Spleen (tissue), 7 donors: Measurements from ENCODE around the gene STRIT1.

Source experiments
- CTCF ChIP-seq, 11 experiments: fragments of 200-600 bp in 7 of 11; fragments of 450-650 bp in 4 of 11; sonication (generic) in 4 of 11; IDR thresholded peaks in 8 of 11; conservative IDR thresholded peaks in 3 of 11; 1 replicate in 7 of 11; 2 replicates in 4 of 11; pipeline versions ENCODE4 v1.4.0 to v1.8.0; 2016 to 2021; ENCODE audit warnings: antibody characterized with exemption in 11 of 11, inconsistent platforms in 4 of 11, mild to moderate bottlenecking in 1 of 11
- POLR2A ChIP-seq, 3 donors: fragments of 450-650 bp; IDR thresholded peaks; one replicate each; pipeline ENCODE4 v1.5.1; 2017; ENCODE audit warnings: antibody characterized with exemption in 3 of 3, mild to moderate bottlenecking in 1 of 3
- donor health status: DM: no; HTN: no; CAD: no; lungs with moderate emphysema.
- donor health status: DM: no; HTN: no; CAD: no.
- donor health status: DM: no; HTN: no; CAD: no.

DNA sequence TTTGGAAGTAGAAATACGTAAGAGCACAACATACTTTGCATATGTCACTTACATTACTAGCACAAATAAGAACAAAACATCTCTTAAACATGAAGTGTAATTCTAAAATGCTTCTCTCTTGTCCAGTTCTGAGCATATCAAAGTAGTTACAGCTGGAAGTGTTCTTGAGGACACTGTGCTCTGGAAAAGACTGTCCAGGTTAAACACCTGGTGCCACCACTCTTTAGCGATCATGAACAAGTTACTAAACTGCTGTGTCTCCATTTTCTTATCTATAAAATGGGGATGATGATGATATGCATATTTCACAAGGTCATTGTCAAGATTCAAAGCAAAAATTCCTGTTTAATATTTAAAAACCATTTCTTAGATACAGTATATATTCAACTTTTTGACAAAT, 790 bp downstream of the STRIT1 start:
- no peak for TF ChIP-seq POLR2A (IDR thresholded peaks at IDR 0.05)
- no peak for TF ChIP-seq CTCF (IDR thresholded peaks at IDR 0.05 in 8 of 11, conservative IDR thresholded peaks at IDR 0.05 in 3 of 11)
